CD8-positive, alpha-beta memory T cell (primary cell): Measurements from ENCODE around the gene ECHS1. TPM values are rescaled to one million over a fixed set of nuclear protein-coding genes. Genes with fewer than 3 reads are reported as not detected.

Source experiments
- CTCF ChIA-PET: fragments of 350-600 bp; sonication (Branson Sonifier 250); formaldehyde crosslinking; loops from one replicate; lab custom pipeline; 2021; ENCODE audit warnings: antibody characterized with exemption; lab: Charles Lee
- POLR2A ChIA-PET: fragments of 350-600 bp; sonication (Branson Sonifier 250); formaldehyde crosslinking; loops from one replicate; lab custom pipeline; 2021; ENCODE audit warnings: antibody characterized with exemption; lab: Charles Lee
- DNase-seq, 5 donors: peaks; one replicate each; pipeline versions ENCODE4 v3.0.0 to v3.0.0-alpha.2; 2020 to 2022; ENCODE audit warnings: mixed read lengths in 1 of 5
- H3K27ac ChIP-seq: one replicate; pipeline ENCODE4 v1.7.0; 2013; ENCODE audit warnings: low read depth, mild to moderate bottlenecking, low read length, moderate library complexity
- H3K27me3 ChIP-seq: 2 replicates; pipeline ENCODE4 v1.7.0; 2013; ENCODE audit warnings: low read length, mild to moderate bottlenecking; ENCODE audit not compliant: insufficient read depth, poor library complexity, severe bottlenecking
- H3K36me3 ChIP-seq: 2 replicates; pipeline ENCODE4 v1.7.0; 2013; ENCODE audit warnings: mild to moderate bottlenecking, low read length, moderate library complexity; ENCODE audit not compliant: insufficient read depth
- H3K4me1 ChIP-seq: 2 replicates; pipeline ENCODE4 v1.7.0; 2013; ENCODE audit warnings: mild to moderate bottlenecking, low read length, moderate library complexity; ENCODE audit not compliant: insufficient read depth
- H3K4me3 ChIP-seq: 2 replicates; pipeline ENCODE4 v1.7.0; 2013; ENCODE audit warnings: mild to moderate bottlenecking, low read length
- H3K9me3 ChIP-seq: 2 replicates; pipeline ENCODE4 v1.7.0; 2013; ENCODE audit warnings: mild to moderate bottlenecking, low read length
- H3K27ac Mint-ChIP-seq, 8 donors: one replicate each; pipeline ENCODE4 v1.8.0; 2020 to 2021; ENCODE audit warnings: mixed read lengths in 8 of 8, mild to moderate bottlenecking in 6 of 8, inconsistent platforms in 3 of 8, moderate library complexity in 3 of 8
- H3K27me3 Mint-ChIP-seq, 2 donors: one replicate each; pipeline ENCODE4 v1.8.0; 2020 to 2021; ENCODE audit warnings: mixed read lengths in 2 of 2, mild to moderate bottlenecking in 1 of 2, moderate library complexity in 1 of 2
- H3K36me3 Mint-ChIP-seq, 3 donors: one replicate each; pipeline ENCODE4 v1.8.0; 2020 to 2021; ENCODE audit warnings: mixed read lengths in 3 of 3, inconsistent platforms in 1 of 3, mild to moderate bottlenecking in 1 of 3
- H3K4me1 Mint-ChIP-seq, 3 donors: one replicate each; pipeline ENCODE4 v1.8.0; 2020 to 2021; ENCODE audit warnings: mixed read lengths in 3 of 3, inconsistent platforms in 1 of 3, mild to moderate bottlenecking in 1 of 3
- H3K4me3 Mint-ChIP-seq, 7 donors: one replicate each; pipeline ENCODE4 v1.8.0; 2020 to 2021; ENCODE audit warnings: mixed read lengths in 7 of 7, mild to moderate bottlenecking in 6 of 7, moderate library complexity in 4 of 7, inconsistent platforms in 2 of 7
- H3K9me3 Mint-ChIP-seq, 5 donors: one replicate each; pipeline ENCODE4 v1.8.0; 2020 to 2022; ENCODE audit warnings: mixed read lengths in 5 of 5, mild to moderate bottlenecking in 3 of 5, moderate library complexity in 2 of 5, inconsistent platforms in 1 of 5
- polyA plus RNA-seq: library from polyadenylated mRNA; unstranded; fragments of 300-500 nt; fragmentation: Illumina TruSeq; gene quantifications from one replicate; pipeline ENCODE4 v1.2.3, GENCODE V29; 2021
- total RNA-seq, 2 experiments: library from RNA; stranded (reverse); gene quantifications; one replicate each; pipeline ENCODE4 v1.2.3, GENCODE V29; 2021

Gene ECHS1
- total and polyA plus RNA-seq, 3 experiments from 2014 or later: 74.7 to 103 (median 76.3) TPM

GRCh38 chr10:133349160-133349568 is 24.0 kb downstream of the ECHS1 start:
- no peaks in the 10 kb centered on the region for H3K36me3 Mint-ChIP-seq
- no peak for DNase-seq
- no peak overlapping the region for H3K4me3 ChIP-seq
- ChIA-PET POLR2A (interaction anchor here (0.7 kb wide), 1 partner anchor 24 kb away, joined by 4 read pairs; no protein-coding TSS in a partner anchor), CTCF (no interaction called here)
- no peaks in the 10 kb centered on the region for H3K4me1 ChIP-seq
- H3K4me1 Mint-ChIP-seq: no peaks in the 10 kb centered on the region
- no peak overlapping the region for H3K27ac ChIP-seq
- no peak overlapping the region for H3K27ac Mint-ChIP-seq
- H3K27me3 ChIP-seq: no peaks in the 10 kb centered on the region
- no peaks in the 10 kb centered on the region for H3K9me3 ChIP-seq
- H3K27me3 Mint-ChIP-seq: peaks cover 18 to 23% of the 10 kb centered on the region in 2 donors
- H3K36me3 ChIP-seq: no peaks in the 10 kb centered on the region
- H3K4me3 Mint-ChIP-seq: peak overlapping the region in 1 of 7 donors; percentile 5
- no peaks in the 10 kb centered on the region for H3K9me3 Mint-ChIP-seq

- ChIA-PET CTCF (no interaction called here), POLR2A (no interaction called here)
- H3K27ac Mint-ChIP-seq: peak overlapping the region in 1 of 8 donors; percentile 68
- no peaks in the 10 kb centered on the region for H3K36me3 Mint-ChIP-seq
- no peaks in the 10 kb centered on the region for H3K9me3 Mint-ChIP-seq
- no peak overlapping the region for H3K4me3 Mint-ChIP-seq
- no peaks in the 10 kb centered on the region for H3K9me3 ChIP-seq
- H3K27me3 Mint-ChIP-seq: peaks cover 19 to 32% of the 10 kb centered on the region in 2 donors
- H3K4me1 Mint-ChIP-seq: no peaks in the 10 kb centered on the region
- DNase-seq: no peak
- peaks cover 6% of the 10 kb centered on the region for H3K27me3 ChIP-seq
- no peak overlapping the region for H3K4me3 ChIP-seq
- no peaks in the 10 kb centered on the region for H3K36me3 ChIP-seq
- H3K27ac ChIP-seq: no peak overlapping the region
- H3K4me1 ChIP-seq: no peaks in the 10 kb centered on the region
Measured at GRCh38 chr10:133347710-133348517, 25.2 kb downstream of the ECHS1 start.

- H3K27me3 ChIP-seq: peaks cover 6% of the 10 kb centered on the region
- CTCF ChIA-PET: no interaction called here
Measured at GRCh38 chr10:133346413-133346812, 26.7 kb downstream of the ECHS1 start.

GRCh38 chr10:133344236-133344635 is 28.9 kb downstream of the ECHS1 start:
- CTCF ChIA-PET: interaction anchor here (1.7 kb wide), 1 partner anchor 14 kb away, joined by 5 read pairs; no protein-coding TSS in a partner anchor
- no peak for DNase-seq

More at GRCh38 chr10:133346413-133346812, 26.7 kb downstream of the ECHS1 start:
- Mint-ChIP-seq H3K36me3 (peaks cover 0 to 1% (median 0%) of the 10 kb centered on the region in 3 donors), H3K4me1 (no peaks in the 10 kb centered on the region), H3K27me3 (peaks cover 20 to 39% of the 10 kb centered on the region in 2 donors), H3K27ac (no peak overlapping the region), H3K9me3 (no peaks in the 10 kb centered on the region), H3K4me3 (no peak overlapping the region)
- H3K4me3 ChIP-seq: no peak overlapping the region
- H3K27ac ChIP-seq: no peak overlapping the region
- POLR2A ChIA-PET: no interaction called here
- H3K9me3 ChIP-seq: no peaks in the 10 kb centered on the region
- no peaks in the 10 kb centered on the region for H3K36me3 ChIP-seq
- DNase-seq: no peak
- no peaks in the 10 kb centered on the region for H3K4me1 ChIP-seq

GRCh38 chr10:133343558-133343957 is 29.6 kb downstream of the ECHS1 start:
- no peaks in the 10 kb centered on the region for H3K9me3 ChIP-seq
- CTCF ChIA-PET: no interaction called here
- POLR2A ChIA-PET: interaction anchor here (0.6 kb wide), 1 partner anchor 8 kb away, joined by 4 read pairs; no protein-coding TSS in a partner anchor
- H3K36me3 Mint-ChIP-seq: peaks cover 0 to 1% (median 0%) of the 10 kb centered on the region in 3 donors
- H3K4me3 ChIP-seq: no peak overlapping the region
- no peak for DNase-seq
- H3K36me3 ChIP-seq: no peaks in the 10 kb centered on the region
- H3K27me3 ChIP-seq: peaks cover 6% of the 10 kb centered on the region
- H3K4me1 ChIP-seq: no peaks in the 10 kb centered on the region
- H3K27ac ChIP-seq: no peak overlapping the region
- no peaks in the 10 kb centered on the region for H3K9me3 Mint-ChIP-seq
- H3K4me1 Mint-ChIP-seq: no peaks in the 10 kb centered on the region
- H3K4me3 Mint-ChIP-seq: no peak overlapping the region
- no peak overlapping the region for H3K27ac Mint-ChIP-seq
- peaks cover 18 to 33% of the 10 kb centered on the region in 2 donors for H3K27me3 Mint-ChIP-seq

More at GRCh38 chr10:133344236-133344635, 28.9 kb downstream of the ECHS1 start:
- peaks cover 0 to 1% (median 0%) of the 10 kb centered on the region in 3 donors for H3K36me3 Mint-ChIP-seq
- Histone ChIP-seq H3K27me3 (peaks cover 6% of the 10 kb centered on the region), H3K36me3 (no peaks in the 10 kb centered on the region), H3K4me3 (no peak overlapping the region), H3K4me1 (no peaks in the 10 kb centered on the region), H3K9me3 (no peaks in the 10 kb centered on the region), H3K27ac (no peak overlapping the region)
- peak overlapping the region in 1 of 7 donors; percentile 27 for H3K4me3 Mint-ChIP-seq
- POLR2A ChIA-PET: no interaction called here
- H3K27me3 Mint-ChIP-seq: peaks cover 20 to 37% of the 10 kb centered on the region in 2 donors
- H3K9me3 Mint-ChIP-seq: no peaks in the 10 kb centered on the region
- H3K4me1 Mint-ChIP-seq: no peaks in the 10 kb centered on the region
- peak overlapping the region in 1 of 8 donors; percentile 45 for H3K27ac Mint-ChIP-seq

GRCh38 chr10:133342942-133343341 is 30.2 kb downstream of the ECHS1 start:
- Histone ChIP-seq H3K27me3 (peaks cover 6% of the 10 kb centered on the region), H3K4me1 (peaks cover 3% of the 10 kb centered on the region), H3K4me3 (no peak overlapping the region), H3K27ac (no peak overlapping the region), H3K36me3 (no peaks in the 10 kb centered on the region), H3K9me3 (no peaks in the 10 kb centered on the region)
- no peaks in the 10 kb centered on the region for H3K9me3 Mint-ChIP-seq
- POLR2A ChIA-PET: no interaction called here
- no peak overlapping the region for H3K4me3 Mint-ChIP-seq
- CTCF ChIA-PET: no interaction called here
- H3K36me3 Mint-ChIP-seq: peaks cover 0 to 1% (median 0%) of the 10 kb centered on the region in 3 donors
- peaks cover 18 to 33% of the 10 kb centered on the region in 2 donors for H3K27me3 Mint-ChIP-seq
- H3K4me1 Mint-ChIP-seq: no peaks in the 10 kb centered on the region
- no peak overlapping the region for H3K27ac Mint-ChIP-seq
- DNase-seq: peak in 1 of 5 donors; percentile 35

- H3K4me1 Mint-ChIP-seq: no peaks in the 10 kb centered on the region
- H3K36me3 Mint-ChIP-seq: peaks cover 0 to 1% (median 0%) of the 10 kb centered on the region in 3 donors
- Histone ChIP-seq H3K36me3 (no peaks in the 10 kb centered on the region), H3K27ac (no peak overlapping the region), H3K4me3 (no peak overlapping the region), H3K9me3 (no peaks in the 10 kb centered on the region), H3K27me3 (peaks cover 6% of the 10 kb centered on the region), H3K4me1 (peaks cover 13% of the 10 kb centered on the region)
- H3K27me3 Mint-ChIP-seq: peaks cover 18 to 33% of the 10 kb centered on the region in 2 donors
- H3K9me3 Mint-ChIP-seq: no peaks in the 10 kb centered on the region
- H3K27ac Mint-ChIP-seq: peak overlapping the region in 1 of 8 donors; percentile 56
- POLR2A ChIA-PET: no interaction called here
- CTCF ChIA-PET: no interaction called here
- H3K4me3 Mint-ChIP-seq: peak overlapping the region in 1 of 7 donors; percentile 24
- no peak for DNase-seq
Measured at GRCh38 chr10:133341983-133342382, 31.2 kb downstream of the ECHS1 start.
